Esophagus muscularis mucosa (tissue), 4 donors: ENCODE measurements around the gene TOR2A.

Source experiments
- CTCF ChIP-seq, 3 experiments: fragments of 200-600 bp in 2 of 3; fragments of 450-650 bp in 1 of 3; sonication (generic) in 2 of 3; IDR thresholded peaks; one replicate each; pipeline ENCODE4 v1.5.1; 2017 to 2019; ENCODE audit warnings: antibody characterized with exemption in 3 of 3, mild to moderate bottlenecking in 2 of 3, moderate library complexity in 1 of 3
- EP300 ChIP-seq: sonication (generic); formaldehyde crosslinking; IDR thresholded peaks from one replicate; pipeline ENCODE4 v1.6.1; 2017; ENCODE audit warnings: antibody characterized with exemption
- POLR2A ChIP-seq: fragments of 450-650 bp; IDR thresholded peaks from one replicate; pipeline ENCODE4 v1.6.1; 2017; ENCODE audit warnings: antibody characterized with exemption, moderate library complexity, mild to moderate bottlenecking, low read depth
- POLR2AphosphoS5 ChIP-seq, 2 donors: sonication (generic); formaldehyde crosslinking; IDR thresholded peaks; one replicate each; pipeline ENCODE4 v1.6.1; 2017; ENCODE audit warnings: antibody characterized with exemption in 2 of 2

- no peak for TF ChIP-seq POLR2A
- no peak for TF ChIP-seq CTCF (IDR thresholded peaks at IDR 0.05)
- TF ChIP-seq EP300, result no peak
- no peak for TF ChIP-seq POLR2AphosphoS5 (IDR thresholded peaks at IDR 0.05)
Measured at GRCh38 chr9:127756233-127756632, 21.1 kb upstream of the TOR2A start.
